Psoas muscle (tissue), 8 donors: Measurements from ENCODE around the gene CHTF18. TPM values are rescaled to one million over a fixed set of nuclear protein-coding genes. Genes with fewer than 3 reads are reported as not detected.
"Not testable (repeated sequence)": the region's sequence is repeated elsewhere in the genome, so short reads cannot be mapped to it uniquely, and the experiment has no call there.

Source experiments
- ATAC-seq, 4 donors: fragments of 200-7000 bp; cut with Tn5 transposase; one replicate each; pipeline ENCODE4 v1.9.1; 2020; ENCODE audit warnings: moderate library complexity in 3 of 4, mild to moderate bottlenecking in 2 of 4
- DNase-seq, 2 donors: peaks; one replicate each; pipeline ENCODE4 v3.0.0-alpha.2; 2020
- H3K27ac ChIP-seq: fragments of 200-600 bp; one replicate; pipeline ENCODE4 v1.8.0; 2022
- H3K27me3 ChIP-seq, 3 donors: fragments of 200-600 bp in 1 of 3; one replicate each; pipeline versions ENCODE4 v1.6.1 to v1.8.0; 2013 to 2022; ENCODE audit warnings: low read length in 2 of 3, mild to moderate bottlenecking in 2 of 3, moderate library complexity in 1 of 3; ENCODE audit not compliant: insufficient read depth in 3 of 3
- H3K36me3 ChIP-seq, 2 donors: fragments of 200-600 bp in 1 of 2; one replicate each; pipeline versions ENCODE4 v1.6.1 to v1.8.0; 2013 to 2022; ENCODE audit warnings: low read depth in 1 of 2, mild to moderate bottlenecking in 1 of 2, moderate library complexity in 1 of 2; ENCODE audit not compliant: insufficient read depth in 1 of 2
- H3K4me1 ChIP-seq: fragments of 200-600 bp; one replicate; pipeline ENCODE4 v1.8.0; 2022
- H3K4me3 ChIP-seq: fragments of 200-600 bp; one replicate; pipeline ENCODE4 v1.8.0; 2022; ENCODE audit warnings: mild to moderate bottlenecking
- H3K9me3 ChIP-seq: fragments of 200-600 bp; one replicate; pipeline ENCODE4 v1.8.0; 2022
- WGBS, 3 donors: extraction: QIAGEN DNeasy Blood & Tissue Kit; methylation state at CpG; one replicate each; pipeline versions ENCODE4 v1.1.6 to v1.1.7; 2013; 5-methylcytosine and 5-hydroxymethylcytosine counted together
- intact Hi-C, 2 donors: fragments of 100-400 bp; cut with DNase I; formaldehyde crosslinking; loops; one replicate each; pipeline versions ENCODE4 v1.11.0 to v1.14.2; 2022
- polyA plus RNA-seq, 3 donors: library from polyadenylated mRNA; stranded (reverse); fragments of 200-250 nt; gene quantifications; one replicate each; pipeline ENCODE4 v1.2.3, GENCODE V29; 2013
- total RNA-seq, 4 donors: library from RNA; stranded (reverse); fragmentation: NEBNext Ultra II Directional in 2 of 4; extraction: Animal tissue kit (Norgen Biotek cat#: 25700) in 2 of 4; gene quantifications; one replicate each; pipeline versions ENCODE4 v1.2.1 to v1.2.4, GENCODE V29; 2021 to 2023
- TF ChIP-seq, protein P1 (sequence below): fragments of 200-600 bp; IDR thresholded peaks from one replicate; pipeline ENCODE4 v1.8.0; 2022; ENCODE audit warnings: antibody characterized with exemption
- donor health status: healthy with polysubstance abuse.
- donor health status: DM: no; HTN: no; CAD: no; lungs with moderate emphysema.
- donor health status: Bipolar disorder and iron deficiency.
- donor health status: healthy.
- donor health status: DM: yes; HTN: yes; CAD: no.
- donor health status: DM: no; HTN: no; CAD: no.
- donor health status: DM: no; HTN: no; CAD: no.
- donor health status: DM: yes; HTN: yes; CAD: no.

CHTF18 gene
- total and polyA plus RNA-seq, 7 donors: 1.7 to 8.4 (median 3.9) TPM

- ATAC-seq (no peak), DNase-seq (no peak)
- 78 to 84% (median 80%) methylated on average over 8 of the region's 8 CpGs for WGBS, 3 donors
- Histone ChIP-seq H3K9me3 (no peaks in the 10 kb centered on the region), H3K36me3 (no peaks in the 10 kb centered on the region), H3K27me3 (peaks cover 0 to 78% (median 28%) of the 10 kb centered on the region in 3 donors), H3K27ac (no peak overlapping the region), H3K4me1 (no peaks in the 10 kb centered on the region), H3K4me3 (no peak overlapping the region)
- TF ChIP-seq, protein P1, sequence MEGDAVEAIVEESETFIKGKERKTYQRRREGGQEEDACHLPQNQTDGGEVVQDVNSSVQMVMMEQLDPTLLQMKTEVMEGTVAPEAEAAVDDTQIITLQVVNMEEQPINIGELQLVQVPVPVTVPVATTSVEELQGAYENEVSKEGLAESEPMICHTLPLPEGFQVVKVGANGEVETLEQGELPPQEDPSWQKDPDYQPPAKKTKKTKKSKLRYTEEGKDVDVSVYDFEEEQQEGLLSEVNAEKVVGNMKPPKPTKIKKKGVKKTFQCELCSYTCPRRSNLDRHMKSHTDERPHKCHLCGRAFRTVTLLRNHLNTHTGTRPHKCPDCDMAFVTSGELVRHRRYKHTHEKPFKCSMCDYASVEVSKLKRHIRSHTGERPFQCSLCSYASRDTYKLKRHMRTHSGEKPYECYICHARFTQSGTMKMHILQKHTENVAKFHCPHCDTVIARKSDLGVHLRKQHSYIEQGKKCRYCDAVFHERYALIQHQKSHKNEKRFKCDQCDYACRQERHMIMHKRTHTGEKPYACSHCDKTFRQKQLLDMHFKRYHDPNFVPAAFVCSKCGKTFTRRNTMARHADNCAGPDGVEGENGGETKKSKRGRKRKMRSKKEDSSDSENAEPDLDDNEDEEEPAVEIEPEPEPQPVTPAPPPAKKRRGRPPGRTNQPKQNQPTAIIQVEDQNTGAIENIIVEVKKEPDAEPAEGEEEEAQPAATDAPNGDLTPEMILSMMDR: no peak
- intact Hi-C loops: loop anchor here in 1 of 2 donors (10.0 kb wide), 1 partner anchor 237 kb away; no protein-coding TSS in a partner anchor
Observed at GRCh38 chr16:818132-818531, 29.7 kb downstream of the CHTF18 start.

DNA sequence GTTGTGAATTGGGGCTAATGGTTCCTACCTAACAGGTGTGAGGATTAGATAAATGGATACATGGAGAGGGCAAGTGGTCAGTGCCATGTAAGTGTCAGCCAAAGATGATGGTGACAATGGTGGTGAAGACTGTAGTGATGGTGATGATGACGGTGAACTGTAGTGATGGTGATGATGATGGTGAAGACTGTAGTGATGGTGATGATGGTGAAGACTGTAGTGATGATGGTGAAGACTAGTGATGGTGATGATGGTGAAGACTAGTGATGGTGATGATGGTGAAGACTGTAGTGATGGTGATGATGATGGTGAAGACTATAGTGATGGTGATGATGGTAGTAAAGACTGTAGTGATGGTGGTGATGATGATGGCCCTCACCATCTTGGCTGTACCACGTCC is 30.2 kb downstream of the CHTF18 start:
- no peaks in the 10 kb centered on the region for H3K4me1 ChIP-seq
- TF ChIP-seq, protein P1: no peak
- DNase-seq (no peak), ATAC-seq (no peak)
- H3K36me3 ChIP-seq: no peaks in the 10 kb centered on the region
- no peak overlapping the region for H3K27ac ChIP-seq
- intact Hi-C loops: loop anchor here in 1 of 2 donors (10.0 kb wide), 1 partner anchor 236 kb away; no protein-coding TSS in a partner anchor
- no peaks in the 10 kb centered on the region for H3K9me3 ChIP-seq
- 74 to 85% (median 82%) methylated on average over 2 of the region's 2 CpGs for WGBS, 3 donors
- H3K4me3 ChIP-seq: no peak overlapping the region
- H3K27me3 ChIP-seq: peaks cover 0 to 73% (median 25%) of the 10 kb centered on the region in 3 donors

GRCh38 chr16:819336-820043 is 31.1 kb downstream of the CHTF18 start:
- Histone ChIP-seq H3K4me1 (no peaks in the 10 kb centered on the region), H3K36me3 (no peaks in the 10 kb centered on the region), H3K27me3 (peaks cover 0 to 71% (median 24%) of the 10 kb centered on the region in 3 donors), H3K9me3 (no peaks in the 10 kb centered on the region), H3K27ac (no peak overlapping the region), H3K4me3 (no peak overlapping the region)
- TF ChIP-seq, protein P1: no peak
- DNase-seq: no peak
- no peak for ATAC-seq
- 65 to 70% (median 70%) methylated on average over 23 of the region's 23 CpGs for WGBS, 3 donors
- intact Hi-C loops: loop anchor here in 1 of 2 donors (10.0 kb wide), 1 partner anchor 235 kb away; no protein-coding TSS in a partner anchor

DNA sequence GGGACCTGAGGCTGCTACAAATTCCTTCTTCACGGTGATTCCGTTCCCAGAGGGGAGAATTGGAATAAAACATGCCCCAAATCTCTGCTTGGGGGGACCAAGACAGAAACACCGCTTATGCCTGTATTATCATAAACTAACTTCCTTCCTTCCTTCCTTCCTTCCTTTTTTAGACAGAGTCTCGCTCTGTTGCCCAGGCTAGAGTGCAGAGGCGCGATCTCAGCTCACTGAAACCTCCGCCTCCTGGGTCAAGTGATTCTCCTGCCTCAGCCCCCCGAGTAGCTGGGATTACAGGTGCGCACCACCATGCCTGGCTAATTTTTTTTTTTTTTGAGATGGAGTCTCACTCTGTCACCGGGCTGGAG is 31.6 kb downstream of the CHTF18 start:
- ATAC-seq, H3K36me3 ChIP-seq, H3K4me3 ChIP-seq, DNase-seq, H3K27ac ChIP-seq, intact Hi-C loops, H3K4me1 ChIP-seq, H3K9me3 ChIP-seq: not testable (repeated sequence)
- H3K27me3 ChIP-seq: peaks cover 0 to 71% (median 29%) of the 10 kb centered on the region in 3 donors
- WGBS, 3 donors: 64 to 68% (median 66%) methylated on average over 9 to 10 of the region's 10 CpGs

- Histone ChIP-seq H3K36me3 (no peaks in the 10 kb centered on the region), H3K27ac (no peak overlapping the region), H3K4me1 (no peaks in the 10 kb centered on the region), H3K27me3 (peaks cover 0 to 71% (median 29%) of the 10 kb centered on the region in 3 donors), H3K4me3 (no peak overlapping the region), H3K9me3 (no peaks in the 10 kb centered on the region)
- WGBS, 3 donors: 82 to 88% (median 83%) methylated on average over 12 of the region's 12 CpGs
- TF ChIP-seq, protein P1: no peak
- no peak for DNase-seq
- intact Hi-C loops: no loop called here
- ATAC-seq: no peak
Observed at GRCh38 chr16:820748-821147, 32.3 kb downstream of the CHTF18 start.
